Colonic mucosa (tissue), 4 donors: ENCODE measurements around the gene LAMA4. TPM values are rescaled to one million over a fixed set of nuclear protein-coding genes. Genes with fewer than 3 reads are reported as not detected.

Experiments
- DNase-seq: peaks from one replicate; pipeline ENCODE4 v3.0.0-alpha.2; 2020
- H3K27ac ChIP-seq: fragments of 200-600 bp; one replicate; pipeline ENCODE4 v1.8.0; 2021
- H3K27me3 ChIP-seq: fragments of 200-600 bp; one replicate; pipeline ENCODE4 v1.8.0; 2021
- H3K36me3 ChIP-seq: fragments of 200-600 bp; one replicate; pipeline ENCODE4 v1.8.0; 2021
- H3K4me1 ChIP-seq: fragments of 200-600 bp; one replicate; pipeline ENCODE4 v1.8.0; 2021; ENCODE audit warnings: mild to moderate bottlenecking
- H3K4me3 ChIP-seq: fragments of 200-600 bp; one replicate; pipeline ENCODE4 v1.8.0; 2021
- H3K9ac ChIP-seq, 2 donors: one replicate each; pipeline ENCODE4 v1.7.0; 2013; ENCODE audit warnings: control low read depth in 2 of 2, low read depth in 2 of 2, low read length in 2 of 2
- H3K9me3 ChIP-seq: fragments of 200-600 bp; one replicate; pipeline ENCODE4 v1.8.0; 2021
- CTCF ChIP-seq: fragments of 200-600 bp; IDR thresholded peaks from one replicate; pipeline ENCODE4 v1.8.0; 2022; ENCODE audit warnings: antibody characterized with exemption, mild to moderate bottlenecking
- intact Hi-C: fragments of 100-400 bp; cut with DNase I; formaldehyde crosslinking; loops from one replicate; pipeline ENCODE4 v1.14.1; 2022
- total RNA-seq, 2 donors: library from RNA; stranded (reverse); fragmentation: NEBNext Ultra II Directional in 1 of 2; extraction: Animal tissue kit (Norgen Biotek cat#: 25700) in 1 of 2; gene quantifications; one replicate each; pipeline ENCODE4 v1.2.1, GENCODE V29; 2021
- donor health status: healthy.
- donor health status: DM: no; HTN: no; CAD: no.
- donor health status: DM: no; HTN: no; CAD: no.

LAMA4 gene
- total RNA-seq, 2 donors from 2014 or later: 15.8 to 35.1 TPM

DNA sequence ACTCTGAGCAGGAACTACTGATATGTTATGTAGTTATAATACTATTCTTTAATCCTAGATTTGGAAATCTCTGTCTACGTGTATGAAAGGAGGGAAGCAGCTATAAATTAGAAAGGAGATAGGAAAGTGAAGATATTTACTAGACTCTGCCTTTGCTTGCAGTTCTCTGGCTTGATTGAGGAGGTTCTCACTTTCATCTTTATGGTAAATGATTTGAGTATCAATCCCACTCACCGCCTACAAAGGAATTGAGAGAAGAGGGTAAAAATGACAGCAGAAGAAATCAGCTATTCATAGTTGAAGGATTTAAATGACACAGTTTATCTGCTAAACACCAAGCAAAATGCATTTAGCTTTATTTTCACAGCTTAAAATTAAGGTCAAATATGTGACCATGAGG lies 99.7 kb downstream of the LAMA4 start:
- Histone ChIP-seq H3K9me3 (no peaks in the 10 kb centered on the region), H3K27me3 (no peaks in the 10 kb centered on the region), H3K4me3 (no peak overlapping the region), H3K36me3 (no peaks in the 10 kb centered on the region), H3K27ac (no peak overlapping the region), H3K4me1 (no peaks in the 10 kb centered on the region), H3K9ac (no peak overlapping the region)
- intact Hi-C loops: no loop called here
- DNase-seq: no peak
- no peak for TF ChIP-seq CTCF

DNA sequence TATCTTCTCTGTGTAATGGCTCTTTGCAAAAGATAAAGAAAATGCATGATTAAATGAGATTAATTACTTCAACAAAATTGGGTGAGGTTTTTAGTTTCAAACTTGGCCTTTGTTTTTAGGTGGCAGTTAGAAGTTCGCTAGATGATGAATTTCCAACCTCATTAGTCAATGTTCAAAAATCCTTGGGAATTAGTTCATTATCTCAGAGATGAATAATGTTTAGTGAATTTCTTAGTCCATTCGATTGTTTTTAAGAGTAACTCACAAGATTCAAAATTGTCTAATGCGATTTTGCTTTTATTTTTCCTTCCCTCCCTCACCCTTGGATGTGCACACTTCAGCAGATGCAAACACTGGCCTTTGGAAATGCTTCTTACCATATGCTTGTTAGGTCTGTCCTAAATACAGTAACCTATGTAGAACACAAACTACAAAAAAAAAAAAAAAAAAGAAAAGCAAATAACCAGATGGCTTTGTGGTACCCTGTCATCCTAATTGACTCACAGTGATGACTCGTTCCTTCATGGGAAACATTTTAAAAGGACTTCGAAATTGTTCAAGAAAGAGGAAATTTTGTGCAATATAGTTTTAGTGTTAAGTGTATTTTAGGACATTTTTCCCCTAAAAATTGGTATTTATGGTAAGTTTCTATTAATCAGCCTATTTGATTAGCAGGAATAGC lies 100.3 kb downstream of the LAMA4 start:
- no peak overlapping the region for H3K4me3 ChIP-seq
- no peaks in the 10 kb centered on the region for H3K36me3 ChIP-seq
- H3K9ac ChIP-seq: no peak overlapping the region
- no peaks in the 10 kb centered on the region for H3K4me1 ChIP-seq
- intact Hi-C loops: no loop called here
- DNase-seq: no peak
- no peak for TF ChIP-seq CTCF
- H3K27ac ChIP-seq: no peak overlapping the region
- H3K27me3 ChIP-seq: no peaks in the 10 kb centered on the region
- no peaks in the 10 kb centered on the region for H3K9me3 ChIP-seq

DNA sequence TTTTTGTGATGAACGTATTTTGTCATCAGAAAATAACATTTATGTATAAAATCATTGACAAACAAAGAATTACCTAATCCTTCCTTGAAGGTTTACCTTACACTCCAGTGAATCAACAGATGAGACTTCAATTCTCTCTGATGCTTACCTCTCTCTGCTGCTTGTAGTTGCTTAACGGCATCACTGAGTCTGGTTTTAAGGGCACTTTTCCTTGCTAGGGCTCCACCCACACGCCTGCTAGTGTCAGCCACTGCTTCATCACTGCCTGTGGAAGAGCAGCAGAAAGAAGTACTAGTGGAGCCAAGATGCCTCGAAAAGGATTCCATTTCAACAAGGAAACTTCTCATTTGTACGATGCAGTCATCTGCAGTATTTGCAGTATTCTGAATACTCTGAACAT lies 104.0 kb downstream of the LAMA4 start:
- Histone ChIP-seq H3K4me3 (no peak overlapping the region), H3K36me3 (no peaks in the 10 kb centered on the region), H3K27me3 (no peaks in the 10 kb centered on the region), H3K9me3 (no peaks in the 10 kb centered on the region), H3K27ac (peak overlapping the region; percentile 23), H3K9ac (no peak overlapping the region), H3K4me1 (no peaks in the 10 kb centered on the region)
- DNase-seq: no peak
- intact Hi-C loops: no loop called here
- no peak for TF ChIP-seq CTCF

DNA sequence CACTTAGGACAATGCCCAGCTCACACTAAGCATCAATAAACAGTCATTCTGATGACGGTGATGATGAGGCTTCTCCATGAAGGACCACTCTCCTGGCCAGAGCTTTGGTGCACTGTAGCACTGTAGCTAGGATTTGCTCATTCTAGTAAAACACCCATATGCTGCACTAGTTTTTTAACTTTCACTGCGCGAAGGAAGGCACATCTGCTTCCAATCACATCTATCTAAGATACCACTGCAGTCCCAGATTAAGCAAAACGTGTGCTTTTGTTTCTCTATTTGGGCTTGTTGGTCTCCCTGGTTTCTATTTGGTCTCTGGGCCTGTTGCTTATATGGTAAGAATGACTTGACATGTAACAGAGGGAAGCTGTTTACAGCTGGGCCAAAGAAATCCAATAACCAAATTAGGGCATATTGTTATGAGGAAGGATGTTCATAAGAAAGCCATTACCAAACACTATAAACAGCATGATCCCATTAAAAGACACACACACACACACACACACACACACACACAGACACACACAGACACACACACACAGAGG lies 104.6 kb downstream of the LAMA4 start:
- no peak overlapping the region for H3K4me3 ChIP-seq
- no peaks in the 10 kb centered on the region for H3K36me3 ChIP-seq
- TF ChIP-seq CTCF: no peak
- H3K4me1 ChIP-seq: no peaks in the 10 kb centered on the region
- no peak for DNase-seq
- peak overlapping the region; percentile 29 for H3K27ac ChIP-seq
- H3K27me3 ChIP-seq: no peaks in the 10 kb centered on the region
- no peak overlapping the region for H3K9ac ChIP-seq
- no peaks in the 10 kb centered on the region for H3K9me3 ChIP-seq
- intact Hi-C loops: no loop called here

- Histone ChIP-seq H3K4me3 (no peak overlapping the region), H3K27ac (peak overlapping the region; percentile 29), H3K9me3 (no peaks in the 10 kb centered on the region), H3K36me3 (no peaks in the 10 kb centered on the region), H3K27me3 (no peaks in the 10 kb centered on the region), H3K4me1 (no peaks in the 10 kb centered on the region), H3K9ac (no peak overlapping the region)
- no peak for DNase-seq
- intact Hi-C loops: no loop called here
- no peak for TF ChIP-seq CTCF
Measured at GRCh38 chr6:112149236-112149635, 105.1 kb downstream of the LAMA4 start.
